ENCODE data around the gene TRIML2.

TRIML2 gene
- total RNA-seq, result 0 reads per million in 2 donors

GRCh38 chr4:188109157-188109755, at the start of gene TRIML2:
TSS of gene TRIML2 (minus strand) at chr4:188109603. CDS start at chr4:188105368, 4,235 bp downstream.
- DNase-seq, result no peak

- DNase-seq, result no peak
These were observed 48.9 kb upstream of the TRIML2 start for GRCh38 chr4:188158336-188158735.

- DNase-seq, result no peak
These were observed 45.4 kb upstream of the TRIML2 start for GRCh38 chr4:188154668-188155405.

- no peak for DNase-seq
These were observed 38.4 kb upstream of the TRIML2 start for GRCh38 chr4:188147776-188148175.

GRCh38 chr4:188147176-188147575, 37.8 kb upstream of the TRIML2 start:
- DNase-seq, result no peak

GRCh38 chr4:188146618-188147017, 37.2 kb upstream of the TRIML2 start:
- DNase-seq, result no peak

GRCh38 chr4:188145601-188146000, 36.2 kb upstream of the TRIML2 start:
- DNase-seq, result no peak

- DNase-seq, result no peak
These were observed 34.3 kb upstream of the TRIML2 start for GRCh38 chr4:188143731-188144130.

- DNase-seq, result no peak
These were observed 30.3 kb upstream of the TRIML2 start for GRCh38 chr4:188139671-188140070.

- no peak for DNase-seq
These were observed 29.7 kb upstream of the TRIML2 start, which contains the start of gene TRIML1 for GRCh38 chr4:188139141-188139540. TSS of gene TRIML1 (plus strand) at chr4:188139441. CDS start at chr4:188139559, 118 bp downstream.

GRCh38 chr4:188138227-188138626, 28.8 kb upstream of the TRIML2 start:
- DNase-seq, result no peak

- no peak for DNase-seq
These were observed 22.8 kb upstream of the TRIML2 start for GRCh38 chr4:188132232-188132631.

GRCh38 chr4:188130355-188130754, 21.0 kb upstream of the TRIML2 start:
- DNase-seq, result no peak

GRCh38 chr4:188127214-188127874, 17.9 kb upstream of the TRIML2 start:
- no peak for DNase-seq

- DNase-seq, result no peak
These were observed 12.1 kb upstream of the TRIML2 start for GRCh38 chr4:188121530-188121929.

- no peak for DNase-seq
These were observed 8.4 kb upstream of the TRIML2 start for GRCh38 chr4:188117631-188118324.

GRCh38 chr4:188113156-188113555, 3.8 kb upstream of the TRIML2 start:
- DNase-seq, result no peak

- no peak for DNase-seq
These were observed 2.6 kb upstream of the TRIML2 start for GRCh38 chr4:188111955-188112354.

GRCh38 chr4:188110741-188111471, 1.5 kb upstream of the TRIML2 start:
- no peak for DNase-seq

GRCh38 chr4:188110036-188110435, 633 bp upstream of the TRIML2 start:
- DNase-seq, result no peak

- DNase-seq, result no peak
These were observed 1.2 kb downstream of the TRIML2 start for GRCh38 chr4:188107931-188108843.

Data from T-helper 2 cell (primary cell).